SK-N-MC (cell line): ENCODE data around the gene RTN1.

Experiments used
- EZH2 ChIP-seq: fragments of 200-600 bp; sonication (generic); IDR thresholded peaks from one replicate; pipeline ENCODE4 v1.6.1; 2017; ENCODE audit warnings: antibody characterized with exemption
- FOXP2 ChIP-seq: optimal IDR thresholded peaks from 2 replicates; pipeline ENCODE3; 2011; ENCODE audit warnings: mild to moderate bottlenecking, moderate library complexity; ENCODE audit not compliant: insufficient read depth; ENCODE audit errors: extremely low read length, control extremely low read depth
- POLR2AphosphoS5 ChIP-seq: IDR thresholded peaks from 2 replicates; pipeline ENCODE4 v1.6.1; 2012; ENCODE audit warnings: mild to moderate bottlenecking, low read depth, low read length, borderline replicate concordance

DNA sequence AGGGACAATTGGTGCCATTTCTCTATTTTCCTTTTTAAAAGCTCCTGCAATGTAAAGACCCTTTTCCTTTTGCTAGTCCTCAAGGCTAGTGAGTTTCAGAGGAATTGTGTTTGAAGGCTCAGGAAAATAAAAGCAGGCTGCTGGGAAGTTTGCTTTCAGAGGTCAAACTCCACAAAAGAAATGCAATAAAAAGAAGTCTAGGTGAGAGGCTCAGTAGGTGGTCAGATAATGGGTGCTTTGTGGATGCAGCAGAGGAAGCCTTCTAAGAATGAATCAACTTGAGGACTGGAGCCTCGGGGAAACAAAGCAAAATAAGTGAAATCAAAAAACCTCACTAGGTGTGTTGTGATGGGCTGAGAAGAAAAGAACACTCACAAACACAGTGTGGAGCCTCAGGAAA, 304.3 kb downstream of the RTN1 start:
- no peak for TF ChIP-seq EZH2
- TF ChIP-seq POLR2AphosphoS5 = no peak
- TF ChIP-seq FOXP2 = no peak
